ENCODE data around the gene ZNF594. TPM values are rescaled to one million over a fixed set of nuclear protein-coding genes. Genes with fewer than 3 reads are reported as not detected.
A peak's percentile ranks its signal among the peaks of the same experiment; 100 is the strongest.

Gene ZNF594
- total and polyA plus RNA-seq, 10 of the 15 experiments (the other 5 are each of a cell fraction or from before 2014, with no cell fraction given): 0.98 to 14.3 (median 11.1) TPM

DNA sequence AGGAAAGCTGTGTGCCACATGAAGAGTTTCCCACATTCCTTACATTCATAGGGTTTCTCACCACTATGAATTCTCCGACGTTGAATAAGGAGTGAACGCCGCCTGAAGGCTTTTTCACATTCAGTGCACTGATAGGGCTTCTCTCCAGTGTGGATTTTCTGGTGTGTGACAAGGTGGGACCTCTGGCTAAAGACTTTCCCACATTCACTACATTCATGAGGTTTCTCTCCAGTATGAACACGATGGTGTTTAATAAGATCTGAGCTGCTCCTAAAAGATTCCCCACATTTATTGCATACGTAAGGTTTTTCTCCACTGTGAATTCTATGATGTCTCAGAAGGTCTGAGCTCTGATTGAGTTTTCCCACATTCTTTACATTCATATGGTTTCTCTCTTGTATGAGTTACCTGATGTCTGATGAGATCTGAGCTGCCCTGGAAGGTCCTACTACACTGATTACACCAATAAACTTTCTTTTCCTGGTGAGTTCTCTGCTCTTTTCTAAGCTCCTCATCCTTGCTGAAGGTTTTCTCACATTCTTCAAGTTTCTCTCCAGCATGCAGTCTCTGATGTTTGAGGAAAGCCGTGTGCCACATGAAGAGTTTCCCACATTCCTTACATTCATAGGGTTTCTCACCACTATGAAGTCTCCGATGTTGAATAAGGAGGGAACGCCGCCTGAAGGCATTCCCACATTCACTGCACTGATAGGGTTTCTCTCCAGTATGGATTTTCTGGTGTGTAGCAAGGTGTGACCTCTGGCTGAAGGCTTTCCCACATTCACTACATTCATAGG lies 10.0 kb downstream of the ZNF594 start:
- intact Hi-C loops (cut with micrococcal nuclease; ENCODE audit: unreplicated experiment) (no loop called here), in situ Hi-C loops (cut with MboI) (loop anchor here (5.0 kb wide), 1 partner anchor 94 kb away; no protein-coding TSS in a partner anchor)
- H3K4me3 ChIP-seq: no peak overlapping the region
- BruUV-seq (replicated peaks): no TSS peak
- H2AFZ ChIP-seq (ENCODE audit: control insufficient read depth, low read depth, low read length): no peak overlapping the region
- ChIA-PET RAD21 (ENCODE audit: unreplicated experiment) (no interaction called here), CTCF (interaction anchor here (0.8 to 1.2 kb wide), 2 partner anchors 10 to 272 kb away, joined by 3 to 4 read pairs; partner anchors contain the start of gene ZNF594), SMC1A (ENCODE audit: uncharacterized antibody, unreplicated experiment) (interaction anchor here (1.7 kb wide), 1 partner anchor 21 kb away, joined by 3 read pairs; no protein-coding TSS in a partner anchor), POLR2A (interaction anchor here (0.6 kb wide), 1 partner anchor 227 kb away, joined by 3 read pairs; no protein-coding TSS in a partner anchor)
- H3K4me1 ChIP-seq (ENCODE audit: control insufficient read depth, insufficient read depth, low read length): no peaks in the 10 kb centered on the region
- H3K27me3 ChIP-seq (replicated peaks in 1 of 2; ENCODE audit: control insufficient read depth in 2 of 2, insufficient read depth in 2 of 2, low read length in 1 of 2): no peaks in the 10 kb centered on the region
- H3K79me2 ChIP-seq (ENCODE audit: control insufficient read depth, insufficient read depth, low read length): no peaks in the 10 kb centered on the region
- ATAC-seq (no peak), DNase-seq (ENCODE audit: low read depth, low spot score) (no peak), FAIRE-seq (no peak)
- no peak overlapping the region for H3K4me2 ChIP-seq (ENCODE audit: control insufficient read depth, insufficient read depth)
- no peaks in the 10 kb centered on the region for H4K20me1 ChIP-seq (ENCODE audit: control insufficient read depth, insufficient read depth)
- no peaks in the 10 kb centered on the region for H3K36me3 ChIP-seq (ENCODE audit: control insufficient read depth in 2 of 2, insufficient read depth in 2 of 2, low read length in 1 of 2)
- no peak overlapping the region for H3K9ac ChIP-seq (ENCODE audit: control insufficient read depth, insufficient read depth, low read length)
- 98% methylated on average over 10 of the region's 10 CpGs for WGBS (ENCODE audit: insufficient coverage, insufficient replicate concordance, low lambda C conversion rate, missing lambda C conversion rate)
- peaks cover 56% of the 10 kb centered on the region for H3K9me3 ChIP-seq (replicated peaks; ENCODE audit: control insufficient read depth, insufficient read depth, low read length)
- no peak overlapping the region for H3K27ac ChIP-seq (ENCODE audit: control insufficient read depth, insufficient read depth)
- TF ChIP-seq, protein P1, sequence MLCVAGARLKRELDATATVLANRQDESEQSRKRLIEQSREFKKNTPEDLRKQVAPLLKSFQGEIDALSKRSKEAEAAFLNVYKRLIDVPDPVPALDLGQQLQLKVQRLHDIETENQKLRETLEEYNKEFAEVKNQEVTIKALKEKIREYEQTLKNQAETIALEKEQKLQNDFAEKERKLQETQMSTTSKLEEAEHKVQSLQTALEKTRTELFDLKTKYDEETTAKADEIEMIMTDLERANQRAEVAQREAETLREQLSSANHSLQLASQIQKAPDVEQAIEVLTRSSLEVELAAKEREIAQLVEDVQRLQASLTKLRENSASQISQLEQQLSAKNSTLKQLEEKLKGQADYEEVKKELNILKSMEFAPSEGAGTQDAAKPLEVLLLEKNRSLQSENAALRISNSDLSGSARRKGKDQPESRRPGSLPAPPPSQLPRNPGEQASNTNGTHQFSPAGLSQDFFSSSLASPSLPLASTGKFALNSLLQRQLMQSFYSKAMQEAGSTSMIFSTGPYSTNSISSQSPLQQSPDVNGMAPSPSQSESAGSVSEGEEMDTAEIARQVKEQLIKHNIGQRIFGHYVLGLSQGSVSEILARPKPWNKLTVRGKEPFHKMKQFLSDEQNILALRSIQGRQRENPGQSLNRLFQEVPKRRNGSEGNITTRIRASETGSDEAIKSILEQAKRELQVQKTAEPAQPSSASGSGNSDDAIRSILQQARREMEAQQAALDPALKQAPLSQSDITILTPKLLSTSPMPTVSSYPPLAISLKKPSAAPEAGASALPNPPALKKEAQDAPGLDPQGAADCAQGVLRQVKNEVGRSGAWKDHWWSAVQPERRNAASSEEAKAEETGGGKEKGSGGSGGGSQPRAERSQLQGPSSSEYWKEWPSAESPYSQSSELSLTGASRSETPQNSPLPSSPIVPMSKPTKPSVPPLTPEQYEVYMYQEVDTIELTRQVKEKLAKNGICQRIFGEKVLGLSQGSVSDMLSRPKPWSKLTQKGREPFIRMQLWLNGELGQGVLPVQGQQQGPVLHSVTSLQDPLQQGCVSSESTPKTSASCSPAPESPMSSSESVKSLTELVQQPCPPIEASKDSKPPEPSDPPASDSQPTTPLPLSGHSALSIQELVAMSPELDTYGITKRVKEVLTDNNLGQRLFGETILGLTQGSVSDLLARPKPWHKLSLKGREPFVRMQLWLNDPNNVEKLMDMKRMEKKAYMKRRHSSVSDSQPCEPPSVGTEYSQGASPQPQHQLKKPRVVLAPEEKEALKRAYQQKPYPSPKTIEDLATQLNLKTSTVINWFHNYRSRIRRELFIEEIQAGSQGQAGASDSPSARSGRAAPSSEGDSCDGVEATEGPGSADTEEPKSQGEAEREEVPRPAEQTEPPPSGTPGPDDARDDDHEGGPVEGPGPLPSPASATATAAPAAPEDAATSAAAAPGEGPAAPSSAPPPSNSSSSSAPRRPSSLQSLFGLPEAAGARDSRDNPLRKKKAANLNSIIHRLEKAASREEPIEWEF (IDR thresholded peaks at IDR 0.05; ENCODE audit: insufficient replicate concordance, low read depth, low read length): no peak
- TF ChIP-seq CBX5 (IDR thresholded peaks at IDR 0.05; ENCODE audit: low read depth) (peak; percentile 93; the same call in 1 of the 2 replicates), YBX1 (IDR thresholded peaks at IDR 0.05) (no peak), POLR2AphosphoS2 (IDR thresholded peaks at IDR 0.05; ENCODE audit: low read depth, low read length) (no peak), TARDBP (IDR thresholded peaks at IDR 0.05; ENCODE audit: borderline replicate concordance) (no peak), MEF2B (IDR thresholded peaks at IDR 0.05; ENCODE audit: partially characterized antibody, poor library complexity, severe bottlenecking) (no peak), BRCA1 (IDR thresholded peaks at IDR 0.05; ENCODE audit: low read depth, low read length) (no peak), HCFC1 (IDR thresholded peaks at IDR 0.05; ENCODE audit: low read length) (no peak), WRNIP1 (IDR thresholded peaks at IDR 0.05; ENCODE audit: borderline replicate concordance, low read depth, low read length) (no peak)
- TF ChIP-seq, protein P2, sequence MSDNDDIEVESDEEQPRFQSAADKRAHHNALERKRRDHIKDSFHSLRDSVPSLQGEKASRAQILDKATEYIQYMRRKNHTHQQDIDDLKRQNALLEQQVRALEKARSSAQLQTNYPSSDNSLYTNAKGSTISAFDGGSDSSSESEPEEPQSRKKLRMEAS (IDR thresholded peaks at IDR 0.05; ENCODE audit: low read depth, low read length): no peak
- TF ChIP-seq, protein P3, sequence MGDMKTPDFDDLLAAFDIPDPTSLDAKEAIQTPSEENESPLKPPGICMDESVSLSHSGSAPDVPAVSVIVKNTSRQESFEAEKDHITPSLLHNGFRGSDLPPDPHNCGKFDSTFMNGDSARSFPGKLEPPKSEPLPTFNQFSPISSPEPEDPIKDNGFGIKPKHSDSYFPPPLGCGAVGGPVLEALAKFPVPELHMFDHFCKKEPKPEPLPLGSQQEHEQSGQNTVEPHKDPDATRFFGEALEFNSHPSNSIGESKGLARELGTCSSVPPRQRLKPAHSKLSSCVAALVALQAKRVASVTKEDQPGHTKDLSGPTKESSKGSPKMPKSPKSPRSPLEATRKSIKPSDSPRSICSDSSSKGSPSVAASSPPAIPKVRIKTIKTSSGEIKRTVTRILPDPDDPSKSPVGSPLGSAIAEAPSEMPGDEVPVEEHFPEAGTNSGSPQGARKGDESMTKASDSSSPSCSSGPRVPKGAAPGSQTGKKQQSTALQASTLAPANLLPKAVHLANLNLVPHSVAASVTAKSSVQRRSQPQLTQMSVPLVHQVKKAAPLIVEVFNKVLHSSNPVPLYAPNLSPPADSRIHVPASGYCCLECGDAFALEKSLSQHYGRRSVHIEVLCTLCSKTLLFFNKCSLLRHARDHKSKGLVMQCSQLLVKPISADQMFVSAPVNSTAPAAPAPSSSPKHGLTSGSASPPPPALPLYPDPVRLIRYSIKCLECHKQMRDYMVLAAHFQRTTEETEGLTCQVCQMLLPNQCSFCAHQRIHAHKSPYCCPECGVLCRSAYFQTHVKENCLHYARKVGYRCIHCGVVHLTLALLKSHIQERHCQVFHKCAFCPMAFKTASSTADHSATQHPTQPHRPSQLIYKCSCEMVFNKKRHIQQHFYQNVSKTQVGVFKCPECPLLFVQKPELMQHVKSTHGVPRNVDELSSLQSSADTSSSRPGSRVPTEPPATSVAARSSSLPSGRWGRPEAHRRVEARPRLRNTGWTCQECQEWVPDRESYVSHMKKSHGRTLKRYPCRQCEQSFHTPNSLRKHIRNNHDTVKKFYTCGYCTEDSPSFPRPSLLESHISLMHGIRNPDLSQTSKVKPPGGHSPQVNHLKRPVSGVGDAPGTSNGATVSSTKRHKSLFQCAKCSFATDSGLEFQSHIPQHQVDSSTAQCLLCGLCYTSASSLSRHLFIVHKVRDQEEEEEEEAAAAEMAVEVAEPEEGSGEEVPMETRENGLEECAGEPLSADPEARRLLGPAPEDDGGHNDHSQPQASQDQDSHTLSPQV (IDR thresholded peaks at IDR 0.05): no peak
- TF ChIP-seq, protein P4, sequence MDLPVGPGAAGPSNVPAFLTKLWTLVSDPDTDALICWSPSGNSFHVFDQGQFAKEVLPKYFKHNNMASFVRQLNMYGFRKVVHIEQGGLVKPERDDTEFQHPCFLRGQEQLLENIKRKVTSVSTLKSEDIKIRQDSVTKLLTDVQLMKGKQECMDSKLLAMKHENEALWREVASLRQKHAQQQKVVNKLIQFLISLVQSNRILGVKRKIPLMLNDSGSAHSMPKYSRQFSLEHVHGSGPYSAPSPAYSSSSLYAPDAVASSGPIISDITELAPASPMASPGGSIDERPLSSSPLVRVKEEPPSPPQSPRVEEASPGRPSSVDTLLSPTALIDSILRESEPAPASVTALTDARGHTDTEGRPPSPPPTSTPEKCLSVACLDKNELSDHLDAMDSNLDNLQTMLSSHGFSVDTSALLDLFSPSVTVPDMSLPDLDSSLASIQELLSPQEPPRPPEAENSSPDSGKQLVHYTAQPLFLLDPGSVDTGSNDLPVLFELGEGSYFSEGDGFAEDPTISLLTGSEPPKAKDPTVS (IDR thresholded peaks at IDR 0.05; ENCODE audit: low read depth, low read length): no peak

Data from GM12878 (cell line).